ENCODE results near the gene SCN5A. TPM values are rescaled to one million over a fixed set of nuclear protein-coding genes. Genes with fewer than 3 reads are reported as not detected.
A peak's percentile ranks its signal among the peaks of the same experiment; 100 is the strongest.

SCN5A gene
- total RNA-seq, 1 donor from 2014 or later = 3.3 TPM

GRCh38 chr3:38648659-38649499, 608 bp downstream of the SCN5A start:
- no peaks in the 10 kb centered on the region for H3K36me3 ChIP-seq (ENCODE audit: insufficient read depth, low read length)
- Mint-ChIP-seq H3K36me3 (ENCODE audit: low read depth, unreplicated experiment) (no peaks in the 10 kb centered on the region), H3K4me1 (ENCODE audit: low read depth, unreplicated experiment) (no peaks in the 10 kb centered on the region), H3K4me3 (ENCODE audit: unreplicated experiment) (peak overlapping the region; percentile 76), H3K27me3 (ENCODE audit: low read depth, unreplicated experiment) (peaks cover 18% of the 10 kb centered on the region), H3K9me3 (ENCODE audit: unreplicated experiment) (peaks cover 5% of the 10 kb centered on the region), H3K27ac (ENCODE audit: unreplicated experiment) (no peak overlapping the region)
- no peaks in the 10 kb centered on the region for H4K20me1 ChIP-seq (ENCODE audit: insufficient read depth, low read length)
- no peaks in the 10 kb centered on the region for H3K79me2 ChIP-seq (ENCODE audit: insufficient read depth, low read length)
- H3K27ac ChIP-seq (ENCODE audit: low read depth, low read length) = no peak overlapping the region
- H3K9me3 ChIP-seq (ENCODE audit: insufficient read depth, low read depth, low read length) = peaks cover 4% of the 10 kb centered on the region
- H3K4me2 ChIP-seq (ENCODE audit: low read length) = peak overlapping the region; percentile 89
- FAIRE-seq (no peak), DNase-seq (ENCODE audit: low read depth) (no peak)
- peak overlapping the region; percentile 48 for H3K9ac ChIP-seq (ENCODE audit: low read length)
- peaks cover 49% of the 10 kb centered on the region for H3K27me3 ChIP-seq (ENCODE audit: insufficient read depth, low read length)
- no peaks in the 10 kb centered on the region for H3K4me1 ChIP-seq (ENCODE audit: insufficient read depth, low read length)
- TF ChIP-seq EZH2 (IDR thresholded peaks at IDR 0.05; ENCODE audit: insufficient read depth, low read length) (peak; percentile 96), CTCF (IDR thresholded peaks at IDR 0.05; ENCODE audit: insufficient read depth, low read depth, low read length) (no peak)
- H3K4me3 ChIP-seq (ENCODE audit: insufficient read depth, low read depth, low read length) = peak overlapping the region; percentile 37
- H2AFZ ChIP-seq (ENCODE audit: low read depth, low read length) = peak overlapping the region; percentile 60

GRCh38 chr3:38648024-38648658, 1.3 kb downstream of the SCN5A start:
- H3K9me3 ChIP-seq (ENCODE audit: insufficient read depth, low read depth, low read length) = peaks cover 4% of the 10 kb centered on the region
- no peaks in the 10 kb centered on the region for H3K4me1 Mint-ChIP-seq (ENCODE audit: low read depth, unreplicated experiment)
- no peak for TF ChIP-seq CTCF (IDR thresholded peaks at IDR 0.05; ENCODE audit: insufficient read depth, low read depth, low read length)
- no peak for TF ChIP-seq EZH2 (IDR thresholded peaks at IDR 0.05; ENCODE audit: insufficient read depth, low read length)
- H3K36me3 Mint-ChIP-seq (ENCODE audit: low read depth, unreplicated experiment) = no peaks in the 10 kb centered on the region
- H3K36me3 ChIP-seq (ENCODE audit: insufficient read depth, low read length) = no peaks in the 10 kb centered on the region
- DNase-seq (ENCODE audit: low read depth) = no peak
- peaks cover 42% of the 10 kb centered on the region for H3K27me3 ChIP-seq (ENCODE audit: insufficient read depth, low read length)
- H4K20me1 ChIP-seq (ENCODE audit: insufficient read depth, low read length) = no peaks in the 10 kb centered on the region
- H3K27ac ChIP-seq (ENCODE audit: low read depth, low read length) = no peak overlapping the region
- H3K4me2 ChIP-seq (ENCODE audit: low read length) = no peak overlapping the region
- no peak overlapping the region for H2AFZ ChIP-seq (ENCODE audit: low read depth, low read length)
- H3K4me1 ChIP-seq (ENCODE audit: insufficient read depth, low read length) = no peaks in the 10 kb centered on the region
- H3K79me2 ChIP-seq (ENCODE audit: insufficient read depth, low read length) = no peaks in the 10 kb centered on the region
- no peak for FAIRE-seq
- peaks cover 15% of the 10 kb centered on the region for H3K27me3 Mint-ChIP-seq (ENCODE audit: low read depth, unreplicated experiment)
- H3K9ac ChIP-seq (ENCODE audit: low read length) = no peak overlapping the region
- peaks cover 2% of the 10 kb centered on the region for H3K9me3 Mint-ChIP-seq (ENCODE audit: unreplicated experiment)
- H3K27ac Mint-ChIP-seq (ENCODE audit: unreplicated experiment) = no peak overlapping the region
- peak overlapping the region; percentile 76 for H3K4me3 Mint-ChIP-seq (ENCODE audit: unreplicated experiment)
- H3K4me3 ChIP-seq (ENCODE audit: insufficient read depth, low read depth, low read length) = no peak overlapping the region
